ENCODE data around the gene SYNE1. TPM values are rescaled to one million over a fixed set of nuclear protein-coding genes. Genes with fewer than 3 reads are reported as not detected.

SYNE1 gene
- total and polyA plus RNA-seq, 4 donors = 10.2 to 105 (median 24.5) TPM

- no peak overlapping the region for H3K9ac ChIP-seq (ENCODE audit: low read depth in 1 of 2, low read length in 2 of 2)
- DNase-seq (ENCODE audit: low spot score) = no peak
- H3K9me3 ChIP-seq (ENCODE audit: control insufficient read depth in 4 of 4, low read length in 3 of 4) = no peaks in the 10 kb centered on the region
- no peaks in the 10 kb centered on the region for H3K27me3 ChIP-seq (ENCODE audit: control insufficient read depth in 4 of 4, insufficient read depth in 4 of 4, low read length in 3 of 4)
- TF ChIP-seq RXRA (IDR thresholded peaks at IDR 0.05) (no peak), NR2F2 (IDR thresholded peaks at IDR 0.05) (no peak), YY1 (IDR thresholded peaks at IDR 0.05) (no peak), REST (IDR thresholded peaks at IDR 0.05) (no peak), FOXA1 (IDR thresholded peaks at IDR 0.05) (no peak), SP1 (IDR thresholded peaks at IDR 0.05) (no peak), TAF1 (conservative IDR thresholded peaks at IDR 0.05) (no peak), RAD21 (IDR thresholded peaks at IDR 0.05) (no peak), EGR1 (IDR thresholded peaks at IDR 0.05; ENCODE audit: low read depth in 2 of 2) (no peak), ATF3 (IDR thresholded peaks at IDR 0.05) (no peak), HNF4G (IDR thresholded peaks at IDR 0.05) (no peak), HNF4A (conservative IDR thresholded peaks at IDR 0.05) (no peak)
- TF ChIP-seq, protein P1, sequence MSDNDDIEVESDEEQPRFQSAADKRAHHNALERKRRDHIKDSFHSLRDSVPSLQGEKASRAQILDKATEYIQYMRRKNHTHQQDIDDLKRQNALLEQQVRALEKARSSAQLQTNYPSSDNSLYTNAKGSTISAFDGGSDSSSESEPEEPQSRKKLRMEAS (IDR thresholded peaks at IDR 0.05) = no peak
- TF ChIP-seq, protein P2, sequence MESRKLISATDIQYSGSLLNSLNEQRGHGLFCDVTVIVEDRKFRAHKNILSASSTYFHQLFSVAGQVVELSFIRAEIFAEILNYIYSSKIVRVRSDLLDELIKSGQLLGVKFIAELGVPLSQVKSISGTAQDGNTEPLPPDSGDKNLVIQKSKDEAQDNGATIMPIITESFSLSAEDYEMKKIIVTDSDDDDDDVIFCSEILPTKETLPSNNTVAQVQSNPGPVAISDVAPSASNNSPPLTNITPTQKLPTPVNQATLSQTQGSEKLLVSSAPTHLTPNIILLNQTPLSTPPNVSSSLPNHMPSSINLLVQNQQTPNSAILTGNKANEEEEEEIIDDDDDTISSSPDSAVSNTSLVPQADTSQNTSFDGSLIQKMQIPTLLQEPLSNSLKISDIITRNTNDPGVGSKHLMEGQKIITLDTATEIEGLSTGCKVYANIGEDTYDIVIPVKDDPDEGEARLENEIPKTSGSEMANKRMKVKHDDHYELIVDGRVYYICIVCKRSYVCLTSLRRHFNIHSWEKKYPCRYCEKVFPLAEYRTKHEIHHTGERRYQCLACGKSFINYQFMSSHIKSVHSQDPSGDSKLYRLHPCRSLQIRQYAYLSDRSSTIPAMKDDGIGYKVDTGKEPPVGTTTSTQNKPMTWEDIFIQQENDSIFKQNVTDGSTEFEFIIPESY (IDR thresholded peaks at IDR 0.05) = no peak
- WGBS = 96% methylated on average over 13 of the region's 13 CpGs
- no peak overlapping the region for H3K4me3 ChIP-seq (ENCODE audit: low read depth in 1 of 3, low read length in 3 of 3)
- H3K4me1 ChIP-seq (ENCODE audit: control insufficient read depth in 4 of 4, insufficient read depth in 4 of 4, low read length in 3 of 4) = no peaks in the 10 kb centered on the region
- no peak overlapping the region for H3K27ac ChIP-seq (ENCODE audit: low read depth in 1 of 2, low read length in 2 of 2)
- peaks cover 0 to 3% (median 2%) of the 10 kb centered on the region in 4 donors for H3K36me3 ChIP-seq (ENCODE audit: control insufficient read depth in 4 of 4, insufficient read depth in 3 of 4, low read depth in 1 of 4, low read length in 3 of 4)
Observed at GRCh38 chr6:152323376-152323775, 313.8 kb downstream of the SYNE1 start.

DNA sequence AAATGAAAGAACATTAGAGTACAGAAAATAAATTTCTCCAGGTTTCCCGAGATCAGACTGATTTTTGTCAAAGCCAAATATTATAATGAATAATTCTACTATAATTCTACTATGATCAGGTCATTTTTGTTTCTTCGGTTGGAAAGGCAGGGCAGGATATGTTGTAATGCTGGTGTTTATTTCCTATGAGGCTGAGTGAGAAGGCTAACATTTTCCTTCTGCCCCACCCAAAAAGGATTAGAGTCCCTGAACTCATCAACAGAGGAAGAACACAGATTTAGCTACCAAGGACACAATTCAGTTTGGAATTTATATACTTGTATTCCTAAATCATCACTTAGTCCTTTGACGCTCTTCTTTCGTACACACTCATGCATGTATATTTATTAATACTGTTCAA is 318.9 kb downstream of the SYNE1 start:
- no peak overlapping the region for H3K9ac ChIP-seq (ENCODE audit: low read depth in 1 of 2, low read length in 2 of 2)
- WGBS = 92% methylated on average over 4 of the region's 4 CpGs
- H3K36me3 ChIP-seq (ENCODE audit: control insufficient read depth in 4 of 4, insufficient read depth in 3 of 4, low read depth in 1 of 4, low read length in 3 of 4) = no peaks in the 10 kb centered on the region
- H3K4me3 ChIP-seq (ENCODE audit: low read depth in 1 of 3, low read length in 3 of 3) = no peak overlapping the region
- H3K4me1 ChIP-seq (ENCODE audit: control insufficient read depth in 4 of 4, insufficient read depth in 4 of 4, low read length in 3 of 4) = peaks cover 0 to 10% (median 10%) of the 10 kb centered on the region in 4 donors
- no peak overlapping the region for H3K27ac ChIP-seq (ENCODE audit: low read depth in 1 of 2, low read length in 2 of 2)
- no peak for DNase-seq (ENCODE audit: low spot score)
- H3K27me3 ChIP-seq (ENCODE audit: control insufficient read depth in 4 of 4, insufficient read depth in 4 of 4, low read length in 3 of 4) = no peaks in the 10 kb centered on the region
- H3K9me3 ChIP-seq (ENCODE audit: control insufficient read depth in 4 of 4, low read length in 3 of 4) = no peaks in the 10 kb centered on the region
- TF ChIP-seq, protein P1 (IDR thresholded peaks at IDR 0.05) = no peak
- TF ChIP-seq REST (IDR thresholded peaks at IDR 0.05) = no peak
- no peak for TF ChIP-seq NR2F2 (IDR thresholded peaks at IDR 0.05)
- TF ChIP-seq, protein P2 (IDR thresholded peaks at IDR 0.05) = no peak
- TF ChIP-seq RXRA (IDR thresholded peaks at IDR 0.05) = no peak
- no peak for TF ChIP-seq RAD21 (IDR thresholded peaks at IDR 0.05)
